ENCODE results near the gene SGSM2. TPM values are rescaled to one million over a fixed set of nuclear protein-coding genes. Genes with fewer than 3 reads are reported as not detected.

SGSM2 gene
- total and polyA plus RNA-seq, 2 of the 8 experiments (the other 6 are each of a cell fraction or from before 2014, with no cell fraction given) = 44.5 to 77.7 TPM

- Histone ChIP-seq H3K23me2 (ENCODE audit: low read depth, low read length) (peaks cover 27% of the 10 kb centered on the region), H2BK12ac (ENCODE audit: low read depth, low read length) (peak overlapping the region; percentile 99), H3K18ac (ENCODE audit: extremely low read depth, low read length) (peak overlapping the region; percentile 83), H3K79me2 (ENCODE audit: control insufficient read depth in 1 of 2, insufficient read depth in 2 of 2, low read length in 2 of 2) (peaks cover 0 to 38% of the 10 kb centered on the region in 2 experiments; a peak in 2 of 4 replicates), H3K9me3 (ENCODE audit: insufficient read depth in 2 of 2, low read depth in 1 of 2, low read length in 1 of 2) (no peaks in the 10 kb centered on the region), H3K4me2 (ENCODE audit: insufficient read depth in 1 of 2, low read depth in 2 of 2, low read length in 2 of 2) (peak overlapping the region; percentile 94 to 98), H2BK120ac (replicated peaks; ENCODE audit: low read depth, low read length) (peak overlapping the region; percentile 30), H3K4me3 (ENCODE audit: extremely low read depth in 1 of 4, insufficient read depth in 2 of 4, low read depth in 3 of 4, low read length in 4 of 4) (peak overlapping the region in 3 of 4 experiments; percentile 43 to 96 (median 48); a peak in 4 of 8 replicates), H3K56ac (replicated peaks; ENCODE audit: insufficient read length, low read depth, low read length) (no peak overlapping the region), H2AFZ (ENCODE audit: low read length) (no peak overlapping the region), H4K8ac (ENCODE audit: extremely low read depth, insufficient read depth, low read length) (peak overlapping the region; percentile 28; the same call in 1 of the 2 replicates), H2BK15ac (ENCODE audit: low read length) (peak overlapping the region; percentile 75), H3K4ac (replicated peaks; ENCODE audit: insufficient read length, low read depth, low read length) (peak overlapping the region; percentile 74), H3K9ac (replicated peaks in 1 of 4; ENCODE audit: extremely low read depth in 1 of 4, low read depth in 3 of 4, low read length in 3 of 4) (peak overlapping the region in 1 of 4 experiments; percentile 11; a peak in 2 of 7 replicates), H3K4me1 (replicated peaks in 1 of 4; ENCODE audit: control insufficient read depth in 3 of 4, insufficient read depth in 4 of 4, low read length in 3 of 4) (peaks cover 11 to 44% (median 31%) of the 10 kb centered on the region in 4 experiments), H3K14ac (ENCODE audit: insufficient read length) (no peak overlapping the region), H3K23ac (ENCODE audit: insufficient read length) (peak overlapping the region; percentile 7), H2AK5ac (ENCODE audit: low read depth, low read length) (peak overlapping the region; percentile 97), H2BK5ac (ENCODE audit: low read depth, low read length) (peak overlapping the region; percentile 96; the same call in 1 of the 2 replicates), H2BK20ac (ENCODE audit: low read length) (peak overlapping the region; percentile 87; the same call in 1 of the 2 replicates), H3K36me3 (ENCODE audit: control insufficient read depth in 2 of 4, insufficient read depth in 4 of 4, low read length in 3 of 4) (no peaks in the 10 kb centered on the region), H4K91ac (replicated peaks; ENCODE audit: insufficient read length, low read length) (peak overlapping the region; percentile 95), H4K5ac (ENCODE audit: insufficient read length, low read depth, low read length) (peak overlapping the region; percentile 59), H3K79me1 (ENCODE audit: low read depth, low read length) (peaks cover 24% of the 10 kb centered on the region), H3K27ac (ENCODE audit: low read depth, low read length) (peak overlapping the region; percentile 70; the same call in 1 of the 2 replicates), H4K20me1 (replicated peaks in 1 of 2; ENCODE audit: control insufficient read depth in 1 of 2, insufficient read depth in 2 of 2, low read length in 2 of 2) (peaks cover 8 to 18% of the 10 kb centered on the region in 2 experiments), H3K27me3 (replicated peaks in 1 of 4; ENCODE audit: control insufficient read depth in 3 of 4, extremely low read depth in 1 of 4, insufficient read depth in 3 of 4, low read length in 3 of 4) (no peaks in the 10 kb centered on the region)
- FAIRE-seq (no peak), DNase-seq (ENCODE audit: low read depth in 1 of 2, low spot score in 2 of 2) (no peak)
- ChIA-PET CTCF (ENCODE audit: partially characterized antibody) (interaction anchor here (0.6 to 8.8 kb wide), 5 partner anchors 12 to 1102 kb away, joined by 3 to 80 read pairs (median 6); no protein-coding TSS in a partner anchor), POLR2A (ENCODE audit: partially characterized antibody) (interaction anchor here (0.6 to 8.8 kb wide), 8 partner anchors 11 to 325 kb away, joined by 3 to 193 read pairs (median 3); partner anchors contain the start of genes SGSM2, SMG6 and TSR1)
- TF ChIP-seq TAF1 (IDR thresholded peaks at IDR 0.05; ENCODE audit: low read depth, low read length) = peak; percentile 2; the same call in 1 of the 2 replicates
- TF ChIP-seq SIX5 (IDR thresholded peaks at IDR 0.05; ENCODE audit: low read depth, low read length) = no peak
- WGBS, 2 experiments (ENCODE audit: extremely low coverage in 1 of 2, insufficient coverage in 1 of 2, insufficient read length in 1 of 2, insufficient replicate concordance in 2 of 2, low coverage in 1 of 2, low lambda C conversion rate in 2 of 2, missing lambda C conversion rate in 1 of 2) = 88% methylated on average over 9 of the region's 12 CpGs; no CpG with 5 or more reads in 1 of the 2 experiments
These were observed 60.2 kb downstream of the SGSM2 start for GRCh38 chr17:2397247-2398171.

Measured in H1 (cell line).